Naive B cell (primary cell): ENCODE data around the gene ARFGAP1. TPM values are rescaled to one million over a fixed set of nuclear protein-coding genes. Genes with fewer than 3 reads are reported as not detected.
"Not testable (repeated sequence)": the region's sequence is repeated elsewhere in the genome, so short reads cannot be mapped to it uniquely, and the experiment has no call there.

Source experiments
- ATAC-seq, 2 donors: fragments of 150-1000 bp; cut with Tn5 transposase; 2 replicates each; pipeline ENCODE4 v1.10.0; 2021; ENCODE audit warnings: low read depth in 2 of 2, mild to moderate bottlenecking in 2 of 2, moderate library complexity in 2 of 2
- DNase-seq: peaks from one replicate; pipeline ENCODE4 v3.0.0; 2022
- H3K27ac Mint-ChIP-seq, 6 donors: one replicate each; pipeline ENCODE4 v1.8.0; 2020 to 2022; ENCODE audit warnings: mild to moderate bottlenecking in 6 of 6, mixed read lengths in 6 of 6, moderate library complexity in 5 of 6, inconsistent platforms in 2 of 6
- H3K27me3 Mint-ChIP-seq, 3 donors: one replicate each; pipeline ENCODE4 v1.8.0; 2021 to 2022; ENCODE audit warnings: mixed read lengths in 3 of 3, mild to moderate bottlenecking in 1 of 3
- H3K36me3 Mint-ChIP-seq, 2 donors: one replicate each; pipeline ENCODE4 v1.8.0; 2020 to 2022; ENCODE audit warnings: mixed read lengths in 2 of 2, inconsistent platforms in 1 of 2, mild to moderate bottlenecking in 1 of 2
- H3K4me1 Mint-ChIP-seq, 3 donors: one replicate each; pipeline ENCODE4 v1.8.0; 2020 to 2022; ENCODE audit warnings: mixed read lengths in 3 of 3, inconsistent platforms in 1 of 3, mild to moderate bottlenecking in 1 of 3, moderate library complexity in 1 of 3
- H3K4me3 Mint-ChIP-seq, 8 donors: one replicate each; pipeline ENCODE4 v1.8.0; 2020 to 2022; ENCODE audit warnings: mild to moderate bottlenecking in 8 of 8, mixed read lengths in 8 of 8, moderate library complexity in 8 of 8, inconsistent platforms in 2 of 8
- H3K9me3 Mint-ChIP-seq, 7 donors: one replicate each; pipeline ENCODE4 v1.8.0; 2020 to 2022; ENCODE audit warnings: mixed read lengths in 7 of 7, mild to moderate bottlenecking in 5 of 7, inconsistent platforms in 2 of 7, moderate library complexity in 1 of 7
- polyA plus RNA-seq, 6 donors: library from polyadenylated mRNA; unstranded; fragments of 300-500 nt; fragmentation: Illumina TruSeq; gene quantifications; one replicate each; pipeline ENCODE4 v1.2.3, GENCODE V29; 2021; ENCODE audit warnings: low read depth in 6 of 6

Gene ARFGAP1
- polyA plus RNA-seq, 6 donors from 2014 or later, result 8.2 to 17.7 (median 11.7) TPM

DNA sequence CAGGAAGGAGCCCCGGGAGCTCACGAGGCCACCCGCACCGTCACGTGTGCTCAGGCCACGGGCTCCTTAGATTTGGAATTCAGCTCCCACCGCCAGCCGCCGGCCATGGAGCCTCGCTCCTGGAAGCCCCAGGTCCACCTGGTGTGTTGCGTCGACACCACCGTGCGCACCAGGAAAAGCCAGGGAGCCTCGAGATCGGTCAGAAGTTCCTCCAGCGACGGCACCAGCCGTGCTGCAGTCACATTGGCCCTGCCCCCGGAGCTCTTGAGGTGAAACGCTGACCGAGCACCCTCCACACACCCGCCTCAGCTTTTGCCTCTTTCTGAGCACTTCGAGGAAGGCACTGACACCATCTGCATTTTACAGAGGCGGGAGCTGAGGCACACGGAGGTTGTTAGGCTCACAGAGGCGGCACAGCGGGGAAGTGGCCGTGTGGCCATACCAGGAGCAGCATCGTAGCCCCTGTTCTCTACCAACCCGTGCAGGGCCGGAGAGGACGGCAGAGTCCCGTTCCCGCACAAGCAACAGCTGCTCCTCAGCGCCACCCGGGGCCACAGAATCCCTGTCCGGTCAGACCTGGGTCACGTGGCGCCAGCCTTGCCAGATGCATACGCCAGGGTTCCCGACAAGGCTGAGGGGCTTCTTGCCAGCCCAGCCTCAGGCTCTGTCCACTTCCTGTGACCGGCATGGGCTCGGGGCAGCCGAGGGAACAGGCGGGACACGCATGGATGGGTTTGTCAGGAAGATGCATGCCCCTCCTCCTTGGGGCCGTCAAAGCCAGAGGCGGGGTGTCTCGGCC is 25.9 kb upstream of the ARFGAP1 start:
- peaks cover 0 to 8% (median 7%) of the 10 kb centered on the region in 3 donors for H3K4me1 Mint-ChIP-seq
- no peak overlapping the region for H3K27ac Mint-ChIP-seq
- no peak overlapping the region for H3K4me3 Mint-ChIP-seq
- H3K9me3 Mint-ChIP-seq, result no peaks in the 10 kb centered on the region
- no peaks in the 10 kb centered on the region for H3K36me3 Mint-ChIP-seq
- H3K27me3 Mint-ChIP-seq, result peaks cover 6 to 65% (median 61%) of the 10 kb centered on the region in 3 donors
- DNase-seq (no peak), ATAC-seq (no peak)

DNA sequence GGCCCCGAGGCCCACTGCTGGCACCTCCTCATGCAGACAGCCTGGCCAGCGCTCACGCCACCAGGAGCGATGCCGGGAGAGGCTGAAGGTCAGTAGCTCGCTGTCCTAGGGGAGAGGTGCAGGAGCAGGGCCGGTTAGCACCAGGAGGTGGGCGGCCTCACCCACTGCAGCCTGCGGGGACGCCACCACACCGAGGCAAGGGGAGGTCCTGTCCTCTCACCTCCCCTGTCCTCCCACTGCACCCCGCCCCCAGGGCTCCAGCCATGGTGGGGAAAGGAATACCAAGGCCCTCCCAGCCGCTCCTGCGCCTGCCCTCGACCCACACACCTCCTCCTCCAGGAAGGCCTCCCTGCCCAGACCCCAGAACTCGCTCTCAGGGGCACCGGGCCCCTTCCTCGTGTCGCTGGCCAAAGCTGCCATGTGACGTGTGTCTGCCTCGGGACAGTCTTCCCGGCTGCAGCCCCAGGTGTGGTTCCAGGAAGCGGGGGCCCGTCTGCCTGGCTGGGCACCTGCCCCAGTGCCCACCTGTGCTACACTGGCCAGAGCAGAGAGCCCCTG is 24.9 kb upstream of the ARFGAP1 start:
- peaks cover 2 to 11% (median 10%) of the 10 kb centered on the region in 3 donors for H3K4me1 Mint-ChIP-seq
- DNase-seq, result no peak
- peaks cover 9 to 68% (median 62%) of the 10 kb centered on the region in 3 donors for H3K27me3 Mint-ChIP-seq
- no peaks in the 10 kb centered on the region for H3K9me3 Mint-ChIP-seq
- no peak overlapping the region for H3K4me3 Mint-ChIP-seq
- ATAC-seq, result no peak
- no peaks in the 10 kb centered on the region for H3K36me3 Mint-ChIP-seq
- H3K27ac Mint-ChIP-seq, result no peak overlapping the region

DNA sequence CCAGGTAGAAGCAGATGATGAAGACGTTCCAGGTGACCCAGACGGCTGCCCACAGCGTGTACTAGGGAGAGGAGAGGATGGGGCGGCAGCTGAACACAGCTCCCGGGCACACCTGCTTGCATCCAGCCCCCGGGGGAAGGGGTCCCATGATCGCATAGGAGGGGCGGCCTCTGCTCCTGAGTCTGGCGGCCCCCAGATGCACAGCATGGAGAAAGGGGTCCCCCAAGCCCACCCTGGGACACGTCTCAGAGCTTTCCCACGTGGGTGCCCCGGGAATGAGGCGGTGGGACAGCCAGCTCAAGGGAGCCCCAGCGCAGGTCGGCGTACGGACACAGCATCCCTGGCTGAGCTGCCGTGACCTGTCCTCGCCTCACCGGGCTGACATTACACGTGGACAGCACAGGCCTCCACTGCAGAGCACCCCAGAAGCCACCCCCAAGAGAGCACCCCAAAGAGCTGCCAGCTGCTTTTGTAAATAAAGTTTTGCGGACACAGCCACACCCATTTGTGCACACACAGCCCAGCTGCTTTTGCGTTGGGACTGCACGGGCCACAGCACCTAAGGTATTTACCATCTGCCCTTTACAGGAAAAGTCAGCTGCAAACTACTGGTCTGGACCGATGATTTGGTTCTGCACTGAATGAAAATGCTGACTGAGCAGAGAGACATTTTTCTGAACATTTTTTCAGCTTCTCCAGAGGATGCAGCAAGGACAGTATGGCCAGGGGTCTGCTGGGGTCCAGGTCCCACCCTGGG is 23.6 kb upstream of the ARFGAP1 start:
- Mint-ChIP-seq H3K4me3 (peak overlapping the region in 2 of 8 donors; percentile 42 to 83), H3K27ac (no peak overlapping the region), H3K36me3 (no peaks in the 10 kb centered on the region), H3K27me3 (peaks cover 13 to 70% (median 55%) of the 10 kb centered on the region in 3 donors), H3K4me1 (peaks cover 4 to 16% (median 15%) of the 10 kb centered on the region in 3 donors), H3K9me3 (no peaks in the 10 kb centered on the region)
- ATAC-seq (no peak), DNase-seq (no peak)

DNA sequence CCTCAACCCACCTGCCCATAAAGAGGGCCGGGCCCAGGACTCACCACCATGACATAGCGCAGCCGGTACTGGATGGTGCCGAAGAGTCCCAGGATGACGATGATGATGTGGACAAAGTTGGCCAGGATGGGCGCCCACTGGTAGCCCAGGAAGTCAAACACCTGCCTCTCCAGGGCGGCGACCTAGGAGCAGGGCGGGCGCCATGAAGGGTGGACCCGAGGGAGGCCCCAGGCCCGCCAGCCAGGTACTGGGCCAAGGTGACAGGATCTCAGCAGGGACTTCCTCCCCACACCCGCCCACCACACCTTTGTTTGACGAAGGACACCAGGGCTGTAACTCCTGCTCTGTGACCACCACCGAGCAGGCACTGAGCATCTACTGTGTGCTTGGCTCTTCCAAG is 22.7 kb upstream of the ARFGAP1 start:
- Mint-ChIP-seq H3K27ac (no peak overlapping the region), H3K36me3 (no peaks in the 10 kb centered on the region), H3K9me3 (no peaks in the 10 kb centered on the region), H3K4me1 (peaks cover 8 to 16% (median 15%) of the 10 kb centered on the region in 3 donors), H3K4me3 (no peak overlapping the region), H3K27me3 (peaks cover 13 to 66% (median 56%) of the 10 kb centered on the region in 3 donors)
- DNase-seq (no peak), ATAC-seq (no peak)

DNA sequence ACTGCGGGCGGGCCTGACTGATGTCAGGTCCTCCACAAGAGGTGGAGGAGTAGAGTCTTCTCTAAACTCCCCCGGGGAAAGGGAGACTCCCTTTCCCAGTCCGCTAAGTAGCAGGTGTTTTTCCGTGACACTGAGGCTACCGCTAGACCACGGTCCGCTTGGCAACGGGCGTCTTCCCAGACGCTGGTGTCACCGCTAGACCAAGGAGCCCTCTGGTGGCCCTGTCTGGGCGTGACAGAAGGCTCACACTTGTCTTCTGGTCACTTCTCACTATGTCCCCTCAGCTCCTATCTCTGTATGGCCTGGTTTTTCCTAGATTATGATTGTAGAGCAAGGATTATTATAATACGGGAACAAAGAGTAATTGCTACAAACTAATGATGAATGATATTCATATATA is 21.3 kb upstream of the ARFGAP1 start:
- Mint-ChIP-seq H3K4me1 (peaks cover 8 to 18% (median 16%) of the 10 kb centered on the region in 3 donors), H3K27me3 (peaks cover 26 to 68% (median 59%) of the 10 kb centered on the region in 3 donors), H3K4me3 (peak overlapping the region in 1 of 8 donors; percentile 60), H3K27ac (peak overlapping the region in 1 of 6 donors; percentile 84)
- H3K36me3 Mint-ChIP-seq, ATAC-seq, H3K9me3 Mint-ChIP-seq, DNase-seq: not testable (repeated sequence)

DNA sequence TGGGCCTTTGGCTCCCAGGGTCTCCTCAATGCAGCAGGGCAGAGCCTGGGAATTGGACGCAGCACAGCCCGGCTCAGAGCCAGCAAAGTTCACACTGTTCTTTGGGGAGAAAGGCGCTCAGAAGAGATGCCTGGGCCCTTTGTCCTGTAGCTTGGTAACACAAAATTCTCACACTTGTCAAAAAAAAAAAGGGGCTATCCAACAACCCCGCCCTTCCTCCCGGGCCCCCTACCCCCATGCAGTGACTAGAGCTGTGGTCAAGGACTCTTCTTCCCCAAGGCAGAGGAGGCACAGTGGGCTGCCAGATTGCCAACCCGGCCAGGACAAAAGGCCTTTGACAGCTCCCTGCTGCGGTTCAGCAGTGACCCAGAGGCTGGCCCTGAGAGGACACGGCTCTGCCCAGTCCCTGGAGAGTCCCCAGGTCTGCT is 20.3 kb upstream of the ARFGAP1 start:
- Mint-ChIP-seq H3K27ac (no peak overlapping the region), H3K4me3 (peak overlapping the region in 4 of 8 donors; percentile 46 to 75 (median 58)), H3K9me3 (no peaks in the 10 kb centered on the region), H3K36me3 (no peaks in the 10 kb centered on the region), H3K27me3 (peaks cover 35 to 77% (median 68%) of the 10 kb centered on the region in 3 donors), H3K4me1 (peaks cover 11 to 16% (median 15%) of the 10 kb centered on the region in 3 donors)
- ATAC-seq, result no peak
- DNase-seq, result no peak

DNA sequence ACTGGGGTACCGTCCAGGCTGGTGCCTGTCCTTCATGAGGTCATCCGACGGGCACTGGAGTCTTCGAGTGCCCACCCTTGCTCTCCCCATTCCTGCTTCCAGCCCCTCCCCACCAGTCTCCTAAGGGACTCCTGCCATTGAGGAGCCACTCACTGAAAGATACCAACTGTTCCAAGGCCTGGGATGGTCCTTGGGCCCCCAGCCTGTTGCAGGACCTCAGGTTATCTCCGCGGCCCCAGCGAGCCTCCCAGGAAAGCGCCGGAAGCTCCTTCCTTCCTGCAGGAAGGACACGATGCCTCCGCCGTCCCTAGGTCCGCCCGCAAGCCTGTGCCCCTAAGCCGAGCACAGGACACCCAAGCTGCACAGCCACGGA is 19.6 kb upstream of the ARFGAP1 start:
- Mint-ChIP-seq H3K9me3 (no peaks in the 10 kb centered on the region), H3K27ac (no peak overlapping the region), H3K4me3 (peak overlapping the region in 6 of 8 donors; percentile 46 to 78 (median 58)), H3K36me3 (no peaks in the 10 kb centered on the region), H3K27me3 (peaks cover 37 to 80% (median 76%) of the 10 kb centered on the region in 3 donors), H3K4me1 (peaks cover 11 to 16% (median 15%) of the 10 kb centered on the region in 3 donors)
- DNase-seq, result no peak
- no peak for ATAC-seq

DNA sequence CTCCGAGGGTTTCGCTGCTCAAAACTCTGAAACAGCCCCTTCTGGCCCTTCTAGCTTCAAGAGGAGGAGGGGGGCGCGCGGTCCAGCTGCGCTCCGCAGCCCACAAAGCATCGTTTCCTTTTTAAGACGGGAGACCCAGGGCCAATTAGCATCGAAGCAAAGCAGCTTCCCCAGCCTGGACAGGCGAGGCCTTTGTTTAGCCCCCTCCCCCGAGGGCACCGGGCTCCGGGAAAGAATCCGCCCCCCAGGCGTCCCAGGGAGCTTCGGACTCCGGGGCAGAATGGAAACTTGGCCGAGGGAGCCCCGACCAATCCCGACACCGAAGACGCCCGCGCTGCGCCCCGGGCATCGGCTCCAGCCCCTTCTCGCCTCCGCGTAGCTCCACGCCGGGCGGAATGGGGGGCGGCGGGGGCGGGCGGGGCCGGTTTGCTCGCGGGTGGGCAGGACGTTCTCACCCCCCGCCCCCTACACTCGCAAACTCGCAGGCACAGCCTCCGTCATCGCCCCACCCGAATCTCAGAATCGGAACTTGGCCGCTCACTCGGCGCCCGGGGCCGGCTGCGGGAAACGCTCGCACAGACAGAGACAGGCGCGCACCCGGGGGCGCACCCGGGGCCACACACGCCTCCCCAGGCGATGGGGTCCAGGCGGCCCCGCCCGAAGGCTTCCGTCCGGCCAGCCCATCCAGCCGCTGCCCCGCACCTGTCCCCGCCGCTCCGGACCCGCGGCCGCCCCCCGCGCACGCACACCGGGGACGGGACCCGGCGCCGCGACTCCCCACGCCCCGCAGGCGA is 19.0 kb upstream of the ARFGAP1 start:
- DNase-seq, result no peak
- ATAC-seq, result peak; percentile 30 to 41
- peak overlapping the region in 7 of 8 donors; percentile 40 to 78 (median 51) for H3K4me3 Mint-ChIP-seq
- no peak overlapping the region for H3K27ac Mint-ChIP-seq
- H3K27me3 Mint-ChIP-seq, result peaks cover 41 to 77% (median 74%) of the 10 kb centered on the region in 3 donors
- peaks cover 11 to 13% (median 13%) of the 10 kb centered on the region in 3 donors for H3K4me1 Mint-ChIP-seq
- H3K9me3 Mint-ChIP-seq, result no peaks in the 10 kb centered on the region
- no peaks in the 10 kb centered on the region for H3K36me3 Mint-ChIP-seq

DNA sequence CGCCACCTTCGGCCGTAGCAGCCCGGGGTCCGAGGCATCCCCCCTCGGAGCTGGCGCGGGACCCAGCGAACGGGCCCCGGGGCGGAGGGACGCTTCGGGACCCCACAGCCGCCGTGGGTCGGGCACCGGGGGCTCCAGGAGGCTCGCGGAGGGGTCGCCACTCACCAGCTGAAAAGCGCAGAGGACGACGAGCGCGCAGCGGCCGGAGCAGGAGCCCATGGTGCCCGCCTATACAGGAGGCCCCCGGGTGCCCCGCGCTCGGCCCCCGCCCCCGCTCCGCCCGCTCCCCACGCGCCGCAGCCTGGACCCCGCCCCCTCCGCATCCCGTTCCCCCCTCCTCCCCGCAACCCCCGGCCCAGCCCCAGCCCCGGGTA is 18.4 kb upstream of the ARFGAP1 start, which contains the start of gene NKAIN4:
TSS of gene NKAIN4 (minus strand) at position 232 of the 374 bp plus-strand sequence. CDS start at position 219, 13 bp downstream.
- Mint-ChIP-seq H3K4me1 (peaks cover 8 to 11% (median 11%) of the 10 kb centered on the region in 3 donors), H3K27ac (no peak within 1 kb of the TSS), H3K27me3 (peaks cover 41 to 75% (median 71%) of the 10 kb centered on the region in 3 donors), H3K4me3 (peak within 1 kb of the TSS; percentile 49 to 84 (median 72)), H3K9me3 (no peaks in the 10 kb centered on the region), H3K36me3 (no peaks in the 10 kb centered on the region)
- DNase-seq (no peak), ATAC-seq (no peak)

DNA sequence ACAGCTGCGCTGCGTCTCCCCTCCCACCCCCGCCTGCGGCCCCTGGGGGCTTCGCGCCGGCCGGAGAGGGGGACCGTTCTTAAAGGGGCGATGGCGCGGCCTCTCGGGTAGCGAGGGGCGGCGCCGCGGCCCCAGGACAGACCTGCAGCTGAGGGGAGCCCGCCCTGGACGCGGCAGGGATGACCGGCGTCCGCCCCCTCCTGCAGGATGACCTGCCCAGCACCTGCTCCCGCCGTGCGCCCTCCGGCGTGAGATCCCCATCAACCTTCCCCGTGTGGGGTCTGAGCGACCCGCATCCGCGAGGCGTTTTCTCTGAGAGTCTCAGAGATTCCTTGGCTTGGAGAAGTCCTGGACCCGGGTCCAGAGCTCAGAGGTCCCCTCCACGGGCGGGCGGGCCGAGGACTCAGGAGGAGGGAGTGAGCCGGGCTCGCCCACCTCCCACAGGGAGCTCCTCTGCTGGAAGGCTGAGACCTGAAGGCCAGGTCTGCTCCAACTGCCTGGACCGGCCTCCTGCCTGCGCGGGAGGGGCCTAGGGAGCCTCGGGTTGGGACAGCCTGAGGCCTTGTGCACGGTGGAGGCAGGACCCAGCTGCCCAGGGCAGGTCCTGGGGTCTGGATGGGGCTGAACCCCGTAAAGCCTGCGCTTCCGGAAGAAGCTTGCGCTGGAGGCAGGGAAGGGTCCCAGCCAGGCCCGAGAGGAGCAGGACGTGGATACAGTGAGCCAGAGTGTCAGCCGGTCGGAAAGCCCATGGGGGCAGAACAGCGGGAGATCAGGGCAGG is 17.8 kb upstream of the ARFGAP1 start:
- peaks cover 8 to 11% (median 11%) of the 10 kb centered on the region in 3 donors for H3K4me1 Mint-ChIP-seq
- no peak for ATAC-seq
- peak overlapping the region in 6 of 8 donors; percentile 51 to 84 (median 74) for H3K4me3 Mint-ChIP-seq
- H3K27ac Mint-ChIP-seq, result no peak overlapping the region
- no peak for DNase-seq
- H3K36me3 Mint-ChIP-seq, result no peaks in the 10 kb centered on the region
- peaks cover 41 to 77% (median 71%) of the 10 kb centered on the region in 3 donors for H3K27me3 Mint-ChIP-seq
- H3K9me3 Mint-ChIP-seq, result no peaks in the 10 kb centered on the region

DNA sequence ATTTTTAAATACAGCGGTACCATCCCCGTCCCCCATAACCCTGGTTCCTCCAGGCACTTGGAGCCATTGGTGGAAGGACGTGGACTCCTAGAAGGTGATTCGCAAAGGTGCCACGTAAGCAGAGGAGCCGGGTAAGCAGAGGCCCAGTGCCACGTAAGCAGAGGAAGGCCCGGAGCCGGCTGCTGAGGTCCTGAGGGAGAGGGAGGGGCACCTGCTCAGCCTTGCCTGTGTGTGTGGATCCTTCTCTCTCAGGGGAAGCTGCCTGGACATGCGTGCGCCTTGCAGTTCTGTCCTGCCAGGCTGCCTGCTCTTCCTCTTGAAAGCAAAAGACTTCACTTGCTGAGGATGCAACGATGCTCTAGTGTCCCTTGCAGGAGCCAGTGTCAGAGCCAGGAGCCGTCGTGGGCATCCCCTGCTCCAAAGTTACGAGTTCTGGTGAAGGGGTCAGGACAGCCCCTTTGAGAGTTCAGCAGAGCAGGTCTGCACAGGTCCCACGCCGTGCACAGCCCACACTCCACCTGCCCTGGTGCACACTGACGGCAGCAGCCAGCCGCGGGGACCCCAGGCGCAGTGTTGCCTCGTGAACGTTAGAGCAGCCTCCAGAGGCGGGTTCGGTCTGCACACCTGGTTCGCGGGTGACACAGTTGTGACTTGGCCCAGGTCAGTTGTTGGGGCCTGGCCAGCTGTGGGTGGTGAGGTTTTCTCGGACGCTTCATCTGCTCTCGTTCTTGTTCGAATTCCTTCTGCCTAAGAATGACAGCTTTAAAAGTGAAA is 16.5 kb upstream of the ARFGAP1 start:
- H3K27me3 Mint-ChIP-seq, result peaks cover 40 to 78% (median 73%) of the 10 kb centered on the region in 3 donors
- no peaks in the 10 kb centered on the region for H3K9me3 Mint-ChIP-seq
- H3K27ac Mint-ChIP-seq, result no peak overlapping the region
- peaks cover 8 to 11% (median 11%) of the 10 kb centered on the region in 3 donors for H3K4me1 Mint-ChIP-seq
- peak overlapping the region in 3 of 8 donors; percentile 8 to 45 (median 45) for H3K4me3 Mint-ChIP-seq
- DNase-seq, result no peak
- H3K36me3 Mint-ChIP-seq, result no peaks in the 10 kb centered on the region
- no peak for ATAC-seq
